HG03139 (cell line): Measurements from ENCODE around the gene VWF.

Experiments used
- ATAC-seq: cut with Tn5 transposase; IDR thresholded peaks from one replicate; pipeline ENCODE4 v1.9.1; 2021; ENCODE audit not compliant: unreplicated experiment

Gene VWF

DNA sequence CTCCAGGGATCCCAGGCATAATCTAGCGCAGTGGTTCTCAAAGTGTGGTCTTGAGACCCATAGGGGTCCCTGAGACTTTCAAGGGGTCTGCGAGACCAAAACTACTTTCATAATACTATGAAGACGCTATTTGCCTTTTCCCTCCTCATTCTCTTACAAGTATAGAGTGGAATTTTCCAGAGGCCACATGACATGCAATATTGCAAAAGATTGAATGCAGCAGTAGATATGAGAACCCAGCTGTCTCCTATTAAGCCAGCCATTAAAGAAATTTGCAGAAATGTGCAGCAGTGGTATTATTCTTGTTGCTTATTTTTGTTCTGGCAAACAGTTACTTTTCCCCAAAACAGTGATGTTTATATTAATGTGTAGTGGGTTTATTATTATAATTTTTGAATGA lies 62.8 kb downstream of the VWF start:
- ATAC-seq = no peak

DNA sequence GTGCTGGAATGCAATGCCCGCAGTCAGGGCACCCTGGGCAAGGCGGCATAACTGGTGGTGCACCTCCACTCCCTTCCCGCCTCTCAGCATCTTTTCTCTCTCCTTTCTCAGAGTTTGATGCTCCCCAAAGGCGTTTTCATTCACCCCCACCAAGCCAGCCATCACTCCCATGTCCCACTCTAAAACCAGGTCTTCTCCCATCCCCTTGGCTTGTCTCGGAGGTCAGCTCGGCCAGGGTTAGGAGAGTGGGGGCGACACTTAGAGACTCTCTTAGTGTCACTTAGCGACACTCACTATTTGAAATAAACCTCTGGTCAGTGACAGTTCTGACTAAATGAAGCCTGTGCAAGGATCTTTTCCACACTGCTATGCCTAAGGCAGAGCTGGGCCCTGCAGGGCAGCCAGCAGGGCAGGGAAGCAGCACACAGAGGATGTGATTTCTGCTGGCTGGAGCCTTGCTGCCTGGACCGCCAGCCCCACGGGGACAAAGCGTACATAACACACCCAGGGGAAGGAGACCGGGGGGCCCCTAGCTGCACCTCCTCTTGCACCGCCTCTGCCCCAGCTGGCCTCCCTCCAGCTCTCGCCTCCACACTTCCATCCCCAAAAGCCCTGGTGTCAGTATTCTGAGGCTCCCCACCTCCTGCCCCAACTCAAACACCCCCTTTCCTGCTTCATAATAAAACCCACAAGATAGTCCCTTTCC lies 64.5 kb downstream of the VWF start:
- ATAC-seq = no peak

DNA sequence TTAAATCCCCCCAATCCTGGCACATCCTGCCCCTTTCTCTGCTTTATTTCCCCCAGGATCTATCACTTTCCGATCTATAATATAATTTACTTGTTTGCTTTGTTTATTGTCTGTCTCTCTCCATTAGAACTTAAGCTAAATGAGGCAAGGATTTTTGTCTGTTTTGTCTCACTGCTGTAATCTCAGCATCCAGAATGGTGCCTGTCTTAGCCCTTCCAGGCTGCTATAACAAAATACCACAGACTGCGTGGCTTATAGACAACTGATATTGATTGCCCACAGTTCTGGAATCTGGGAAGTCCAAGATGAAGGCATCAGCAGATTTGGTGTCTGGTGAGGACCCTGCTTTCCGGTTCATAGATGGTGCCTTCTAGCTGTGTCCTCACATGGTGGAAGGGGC lies 65.2 kb downstream of the VWF start:
- ATAC-seq = no peak

DNA sequence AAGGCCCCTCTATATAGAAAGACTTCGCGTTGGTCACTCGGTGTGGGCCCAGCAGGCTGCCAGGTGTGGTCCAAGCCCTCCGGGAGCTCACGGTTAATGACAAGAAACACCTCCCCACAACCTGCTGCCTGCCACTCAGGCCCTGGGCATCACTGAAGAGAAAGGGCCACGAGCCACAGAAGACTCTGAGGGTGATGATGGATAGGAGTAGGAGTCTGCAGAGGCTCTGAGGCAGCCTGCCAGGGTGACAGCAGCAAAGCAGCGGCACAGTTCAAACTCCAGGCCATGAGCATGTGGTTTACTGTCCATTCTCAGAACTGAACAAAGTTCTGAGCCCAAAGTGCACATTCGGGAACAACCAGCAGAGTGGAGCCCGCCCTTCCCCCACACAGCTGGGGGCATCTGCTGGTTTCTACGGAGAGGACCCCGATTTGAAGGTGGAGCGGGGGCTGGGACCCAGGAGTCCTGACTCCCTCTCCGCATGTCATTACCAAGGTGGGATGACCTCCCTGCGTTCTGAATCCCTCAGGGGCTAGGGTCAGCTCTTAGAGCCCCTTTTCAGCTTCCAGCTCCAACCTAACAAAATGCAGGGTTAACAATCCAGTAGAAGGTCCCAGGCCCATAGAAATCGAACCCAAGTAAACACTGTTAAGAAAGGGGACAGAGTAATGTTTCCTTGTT lies 65.8 kb downstream of the VWF start:
- ATAC-seq = no peak

DNA sequence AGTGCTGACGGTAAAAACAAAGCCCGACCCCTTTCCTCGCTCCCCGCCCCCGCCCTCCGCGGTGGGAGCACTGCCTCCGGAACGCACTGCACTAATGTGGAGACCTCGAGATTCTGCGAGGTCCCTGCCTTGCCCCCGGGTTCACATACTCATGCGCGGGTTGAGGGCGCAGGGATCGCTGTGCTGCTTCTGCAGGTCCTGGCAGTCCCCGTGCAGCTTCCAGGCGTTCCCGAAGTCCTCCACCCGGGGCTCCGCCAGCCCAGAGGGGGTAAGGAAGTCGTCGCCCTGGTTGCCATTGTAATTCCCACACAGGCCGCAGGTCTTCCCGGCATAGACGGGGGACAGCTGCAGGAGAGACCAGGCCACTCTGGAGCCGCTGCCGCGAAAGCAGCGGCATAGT lies 66.8 kb downstream of the VWF start:
- ATAC-seq = no peak

DNA sequence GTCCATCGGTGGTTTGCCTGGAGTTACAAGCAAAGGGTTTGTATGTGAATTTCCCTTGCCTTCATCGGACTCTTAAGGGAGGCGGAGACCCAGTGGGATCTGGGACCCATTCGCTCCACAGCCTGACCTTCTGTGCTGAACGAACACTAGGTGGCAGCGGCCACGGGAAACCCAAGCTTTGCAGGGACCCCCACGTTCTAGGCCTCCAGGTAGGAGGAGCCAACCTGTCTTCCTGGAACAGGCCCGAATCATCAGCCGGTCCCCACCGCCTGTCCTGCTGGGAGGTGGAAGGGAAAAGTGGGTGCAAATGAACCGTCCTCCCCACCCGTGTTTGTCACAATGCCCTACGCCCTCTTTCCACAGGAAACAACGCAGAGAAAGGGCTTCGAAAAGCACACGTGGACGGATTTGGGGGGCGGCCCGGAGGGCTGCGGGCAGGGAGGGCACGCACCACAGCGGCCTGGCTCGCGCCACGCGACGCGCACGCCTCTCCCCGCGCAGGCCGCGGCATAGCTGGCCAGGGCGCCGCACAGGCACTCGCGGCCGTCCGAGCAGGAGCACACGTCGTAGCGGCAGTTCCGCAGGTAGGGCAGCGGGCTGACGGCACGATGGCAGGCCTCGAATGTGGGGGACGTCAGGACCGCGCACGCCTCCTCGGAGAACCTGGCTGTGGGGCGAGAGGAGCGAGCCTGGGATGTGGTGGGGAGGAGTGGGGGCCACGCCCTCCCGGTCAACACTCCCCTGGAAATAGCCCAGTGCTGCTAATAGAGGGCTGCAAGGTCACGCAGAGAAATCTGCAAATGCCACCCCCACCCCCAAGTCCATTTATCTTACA lies 67.8 kb downstream of the VWF start:
- ATAC-seq = no peak

DNA sequence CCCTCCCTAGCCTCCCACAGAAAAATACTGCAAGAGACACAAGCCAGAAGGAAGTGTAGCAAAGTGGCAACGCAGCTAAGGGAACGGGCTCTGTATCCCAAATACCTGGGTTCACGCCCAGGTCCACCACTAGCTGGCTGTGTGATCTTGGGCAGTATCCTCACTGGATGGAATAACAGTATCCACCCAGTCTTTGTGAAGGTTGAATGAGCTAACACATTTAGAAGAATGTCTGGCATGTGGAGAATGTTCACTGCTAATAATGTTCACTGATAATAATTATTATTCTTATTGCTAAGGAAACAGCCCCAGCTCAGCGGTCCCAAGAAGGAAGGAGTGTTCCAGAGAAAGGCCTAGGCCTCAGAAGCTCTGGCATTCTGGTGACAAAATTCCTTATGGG lies 70.9 kb downstream of the VWF start:
- no peak for ATAC-seq

DNA sequence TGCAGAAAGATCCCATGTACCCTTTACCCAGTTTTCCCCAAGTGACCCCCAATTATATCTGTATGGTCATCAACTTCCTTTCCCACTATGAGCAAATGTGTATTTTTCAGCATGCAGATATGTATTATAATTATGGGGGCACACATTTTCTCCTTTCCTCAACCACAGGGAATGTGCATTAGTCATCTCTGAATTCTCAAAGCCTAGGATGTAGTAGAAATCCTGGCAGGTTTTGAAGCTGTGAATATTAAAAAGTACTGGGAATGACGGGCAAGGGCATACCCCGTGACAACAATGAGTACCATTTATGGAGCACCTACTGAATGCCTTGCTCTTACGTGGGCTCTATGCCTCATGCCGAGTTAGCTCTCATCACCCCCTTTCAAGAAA lies 71.5 kb downstream of the VWF start:
- no peak for ATAC-seq

DNA sequence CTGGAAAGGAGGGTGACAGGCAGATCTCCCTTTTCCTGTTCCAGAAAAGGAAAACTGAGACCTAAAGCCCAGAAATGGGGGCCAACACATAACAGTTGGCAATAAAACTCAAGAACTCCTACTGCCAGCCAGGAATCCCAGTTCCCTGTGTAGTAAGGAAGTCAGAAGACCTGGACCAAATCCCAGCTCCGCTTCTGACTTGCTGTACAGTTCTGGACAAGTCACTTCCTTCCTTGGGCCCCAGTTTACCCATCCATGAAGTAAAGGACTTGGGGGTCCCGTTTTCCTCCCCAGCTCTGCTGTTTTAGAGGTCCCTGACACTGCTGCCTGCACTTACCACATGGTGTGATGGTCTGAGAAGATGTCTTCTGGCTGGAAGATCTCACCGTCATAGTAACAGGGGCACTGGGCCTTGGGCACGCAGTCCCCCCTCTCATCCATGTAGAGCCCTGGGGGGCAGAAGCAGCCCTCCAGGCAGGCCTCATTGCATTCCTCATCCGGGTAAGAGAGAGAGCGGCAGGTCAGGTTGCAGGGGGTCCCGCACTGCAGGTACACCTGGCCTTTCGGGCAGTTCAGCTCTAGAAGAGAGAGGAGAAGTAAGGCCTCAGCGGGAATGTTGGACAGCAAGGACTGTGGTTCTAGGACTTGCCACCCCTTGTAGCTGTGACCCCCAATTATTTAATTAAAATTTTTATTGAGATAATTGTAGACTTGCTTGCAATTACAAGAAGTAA lies 72.1 kb downstream of the VWF start:
- ATAC-seq = no peak

DNA sequence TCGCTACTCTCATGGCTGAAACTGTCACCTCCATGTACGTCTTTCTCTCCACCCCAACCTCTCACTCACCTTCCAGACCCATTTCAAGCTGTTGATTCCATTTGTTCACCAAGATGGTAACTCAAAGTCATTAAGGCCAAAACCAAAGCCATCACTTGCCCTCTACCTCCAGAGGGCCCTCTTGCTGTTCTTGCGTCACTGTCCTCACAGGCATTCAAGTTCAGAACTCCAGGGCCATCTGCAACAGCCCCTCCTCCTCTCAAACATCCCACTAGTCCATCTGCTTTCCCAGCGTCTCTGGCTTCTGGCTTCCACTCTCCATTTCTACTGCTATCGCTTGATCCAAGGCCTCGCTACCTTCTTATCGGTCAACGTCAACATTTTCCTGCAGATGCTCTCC lies 74.5 kb downstream of the VWF start:
- ATAC-seq = no peak

DNA sequence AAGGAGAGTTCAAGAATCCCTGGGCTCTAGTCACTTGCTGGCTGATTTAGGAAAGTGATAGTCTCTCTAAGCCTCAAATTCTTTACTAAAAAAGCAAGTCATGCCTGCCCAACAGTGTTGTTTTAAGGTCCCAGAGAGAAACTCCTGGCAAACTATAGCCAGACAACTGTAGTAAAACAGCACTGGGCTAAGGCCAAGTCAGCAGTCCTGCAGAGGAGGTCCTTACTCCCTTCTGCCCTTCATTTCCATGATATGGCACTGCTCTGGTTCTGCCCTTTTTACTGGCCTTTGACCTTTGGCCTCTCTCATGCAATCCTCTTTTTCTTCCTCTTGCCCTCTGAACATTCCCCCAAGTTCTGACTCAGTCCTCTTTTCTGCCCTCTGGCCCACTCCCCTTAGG lies 74.9 kb downstream of the VWF start:
- ATAC-seq = no peak

DNA sequence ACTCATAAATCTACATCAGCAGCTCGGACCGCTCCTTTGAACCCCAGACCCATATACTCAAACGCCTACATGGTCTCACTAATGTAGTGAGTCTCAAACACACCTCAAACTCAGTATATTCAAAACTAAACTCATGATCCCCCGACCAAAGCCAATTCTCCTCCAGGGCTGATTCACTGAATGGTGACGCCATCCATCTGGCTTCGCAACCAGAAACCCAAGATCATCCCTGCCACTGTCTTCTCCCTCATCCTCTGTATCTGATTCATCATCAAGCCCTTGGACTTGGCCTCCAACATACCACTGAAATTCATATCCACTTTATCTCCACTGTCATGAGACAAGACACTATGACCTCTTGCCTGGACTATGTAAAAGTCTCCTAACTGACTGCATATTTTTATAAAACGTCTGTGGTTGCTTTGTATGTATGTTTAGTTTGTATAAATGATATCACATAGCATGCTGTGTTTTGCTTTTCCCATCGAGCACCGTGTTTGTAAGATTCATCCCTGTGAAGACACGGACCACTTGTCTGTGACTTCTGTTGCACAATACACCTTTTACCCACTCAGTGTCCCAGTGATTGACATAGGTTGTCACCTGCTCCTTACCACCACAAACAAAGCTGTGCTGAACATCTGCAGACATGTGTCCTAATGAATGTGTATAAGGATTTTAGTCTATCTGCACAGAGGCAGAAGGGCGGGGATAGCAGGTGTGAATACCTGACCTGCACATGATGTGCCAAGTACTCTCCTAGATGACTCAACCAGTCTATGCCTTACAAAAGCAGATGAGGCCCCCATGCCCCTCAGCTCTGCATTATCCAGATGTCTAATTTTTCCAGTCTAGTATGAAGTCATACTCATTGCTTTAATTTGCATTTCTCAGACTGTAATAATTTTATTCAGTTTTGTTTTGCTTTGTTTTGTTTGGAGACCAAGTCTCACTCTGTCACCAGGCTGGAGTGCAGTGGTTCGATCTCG lies 76.9 kb downstream of the VWF start:
- ATAC-seq = no peak

DNA sequence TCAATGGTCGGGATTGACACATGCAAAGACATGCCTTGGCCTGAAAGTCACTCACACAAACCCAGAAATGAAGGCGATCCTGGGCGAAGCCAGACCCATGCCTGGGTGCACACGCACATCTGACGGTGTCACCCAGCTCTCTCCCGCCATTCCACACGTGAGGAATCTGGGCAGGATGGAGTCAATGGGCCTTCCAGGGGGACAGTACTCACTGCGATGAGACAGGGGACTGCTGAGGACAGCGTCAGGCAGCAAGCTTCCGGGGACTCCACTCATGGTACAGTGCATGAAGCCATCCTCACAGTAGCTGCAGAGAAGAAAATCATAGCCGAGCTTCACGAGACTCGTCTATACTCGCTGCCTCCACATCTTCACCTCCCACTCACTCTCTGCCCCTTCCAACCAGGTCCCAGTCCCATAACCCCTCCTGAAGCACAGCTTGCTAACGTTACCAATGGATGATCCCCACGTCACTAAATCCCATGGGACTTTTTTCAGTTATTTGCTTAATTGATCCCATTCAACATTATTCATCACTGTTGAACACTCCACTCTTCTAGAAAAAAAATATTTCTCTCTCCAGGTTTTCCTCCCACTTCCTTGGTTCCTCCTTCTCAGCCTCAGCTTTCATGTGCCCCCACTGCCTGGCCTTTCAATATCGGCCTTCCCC lies 77.8 kb downstream of the VWF start:
- no peak for ATAC-seq

DNA sequence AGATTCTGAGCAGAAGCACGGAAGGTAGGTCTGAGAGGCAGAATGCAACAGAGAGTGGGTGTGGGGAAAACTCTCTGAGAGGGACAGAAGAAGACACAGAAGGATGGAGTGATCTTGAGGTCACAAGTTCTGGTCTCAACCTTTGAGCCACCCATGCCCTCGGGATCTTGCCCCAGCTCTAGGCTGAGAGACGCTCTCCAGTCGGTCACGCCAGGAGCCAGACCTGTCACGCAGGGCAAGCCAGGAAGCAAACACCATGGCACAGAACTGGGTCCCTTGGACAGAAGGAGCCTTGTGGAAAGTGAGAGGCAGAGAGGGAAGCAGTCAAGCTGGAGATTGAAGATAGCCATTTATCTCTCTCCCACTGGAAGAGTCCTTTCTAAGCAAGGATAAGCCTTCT lies 79.0 kb downstream of the VWF start:
- no peak for ATAC-seq

DNA sequence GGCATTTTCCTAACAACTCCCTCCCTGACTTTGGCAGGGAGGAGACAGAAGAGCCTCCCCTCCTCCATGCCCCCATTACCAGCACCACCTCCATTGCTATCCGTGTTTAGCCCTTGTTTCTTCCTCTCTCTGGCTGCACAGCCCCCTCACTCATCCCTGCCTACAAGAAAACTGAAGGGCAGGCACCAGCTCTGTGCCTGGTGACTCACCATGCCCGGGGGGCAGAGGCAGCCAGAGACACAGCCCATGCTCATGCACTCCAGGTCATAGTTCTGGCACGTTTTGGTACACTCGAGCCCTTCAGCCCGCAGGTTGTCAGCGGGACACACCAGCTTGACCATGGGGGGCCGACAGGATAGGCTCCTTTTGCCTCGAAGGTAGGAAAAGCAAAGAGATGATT lies 80.4 kb downstream of the VWF start:
- no peak for ATAC-seq

DNA sequence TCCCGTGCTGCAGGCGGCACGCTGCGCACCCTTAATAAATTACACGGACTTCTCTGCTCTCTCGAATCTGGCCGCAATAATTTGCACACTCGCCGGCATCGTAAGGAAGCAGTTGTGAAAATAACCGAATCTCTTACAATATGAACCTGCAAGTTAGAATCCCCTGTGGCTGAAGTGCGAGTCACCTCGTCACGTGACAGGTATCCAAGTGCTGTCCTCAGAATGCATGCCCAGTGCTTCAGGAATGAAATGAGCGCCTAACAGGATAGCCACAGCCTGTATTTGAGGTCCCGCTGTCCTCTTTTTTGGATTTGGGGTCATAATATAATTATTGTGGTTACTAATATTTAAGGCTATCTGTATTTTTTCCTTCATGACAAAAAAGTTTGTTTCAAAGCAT lies 82.0 kb downstream of the VWF start:
- no peak for ATAC-seq

DNA sequence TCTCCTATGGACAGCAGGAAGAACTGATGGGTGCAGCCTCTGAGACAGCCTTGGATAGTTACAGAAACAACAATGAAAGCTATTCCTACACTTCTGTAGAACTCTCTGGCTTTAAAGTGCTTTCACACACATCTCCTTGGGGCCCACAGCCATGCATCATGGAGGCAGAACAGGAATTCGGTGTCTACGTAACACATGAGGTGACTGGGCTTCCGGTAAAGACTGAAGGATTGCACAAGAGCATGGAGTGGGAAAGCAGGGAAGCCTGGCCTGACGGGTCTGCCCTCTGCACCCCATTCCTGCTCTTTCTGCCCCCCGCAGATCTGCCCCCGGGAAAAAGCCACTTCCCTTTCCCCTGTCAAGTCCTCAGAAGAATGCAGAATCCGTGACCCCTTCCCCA lies 82.6 kb downstream of the VWF start:
- ATAC-seq = no peak

DNA sequence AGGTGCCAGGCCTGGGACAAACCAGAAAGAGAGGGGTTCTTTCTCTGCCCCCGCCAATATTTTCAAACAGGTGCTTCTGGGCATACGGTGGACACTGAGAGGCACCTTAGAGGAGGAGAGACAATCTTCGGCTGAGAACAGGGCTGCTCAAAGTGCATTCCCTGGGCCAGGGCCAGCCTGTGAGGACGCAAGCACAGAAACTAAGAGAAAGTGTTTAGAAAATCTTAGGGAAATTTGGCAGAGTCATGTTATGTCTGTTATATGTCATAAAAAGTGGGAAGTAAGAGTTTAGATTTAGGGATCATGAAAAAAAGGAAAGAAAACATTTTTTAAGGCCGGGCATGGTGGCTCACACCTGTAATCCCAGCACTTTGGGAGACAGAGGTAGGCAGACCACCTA lies 83.7 kb downstream of the VWF start:
- ATAC-seq = no peak

DNA sequence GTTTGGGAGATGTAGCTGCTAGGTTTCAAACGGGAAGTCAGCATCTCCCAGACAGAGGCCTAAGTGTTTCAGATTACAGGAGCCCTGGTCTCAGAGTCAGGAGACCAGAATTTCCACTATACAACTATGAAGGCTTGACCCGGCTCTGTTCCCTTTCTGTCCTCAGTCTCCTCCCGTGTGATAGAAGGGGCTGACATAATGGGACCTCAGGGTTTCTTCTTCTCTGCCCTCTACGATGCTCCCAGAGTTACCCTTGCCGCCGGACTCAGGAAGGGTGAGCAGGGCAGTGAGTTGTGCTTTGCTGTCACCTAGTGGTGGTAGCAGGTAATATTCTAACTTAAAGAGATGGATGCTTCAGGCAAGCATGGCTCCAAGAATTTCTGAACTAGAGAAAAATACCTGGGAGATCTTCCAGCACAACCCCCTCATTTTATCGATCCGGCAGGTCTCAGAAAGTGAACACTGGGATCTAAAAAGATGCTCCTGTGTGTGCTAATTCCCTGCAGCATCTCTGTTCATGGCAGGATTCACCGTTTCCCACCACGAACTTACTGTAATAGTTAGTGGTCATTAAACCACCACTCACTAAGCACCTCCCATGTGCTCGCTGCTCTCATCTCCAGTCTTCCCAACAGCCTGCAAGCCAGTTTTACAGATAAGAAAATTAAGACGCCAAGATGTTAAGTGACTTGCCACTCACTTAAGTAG lies 84.4 kb downstream of the VWF start:
- ATAC-seq = peak; percentile 58
